ENCODE results near the gene GANAB. TPM values are rescaled to one million over a fixed set of nuclear protein-coding genes. Genes with fewer than 3 reads are reported as not detected.

The GANAB gene
- total and polyA plus RNA-seq, 2 of the 13 experiments (the other 11 are each of a cell fraction or from before 2014, with no cell fraction given): 99.5 to 234 TPM

DNA sequence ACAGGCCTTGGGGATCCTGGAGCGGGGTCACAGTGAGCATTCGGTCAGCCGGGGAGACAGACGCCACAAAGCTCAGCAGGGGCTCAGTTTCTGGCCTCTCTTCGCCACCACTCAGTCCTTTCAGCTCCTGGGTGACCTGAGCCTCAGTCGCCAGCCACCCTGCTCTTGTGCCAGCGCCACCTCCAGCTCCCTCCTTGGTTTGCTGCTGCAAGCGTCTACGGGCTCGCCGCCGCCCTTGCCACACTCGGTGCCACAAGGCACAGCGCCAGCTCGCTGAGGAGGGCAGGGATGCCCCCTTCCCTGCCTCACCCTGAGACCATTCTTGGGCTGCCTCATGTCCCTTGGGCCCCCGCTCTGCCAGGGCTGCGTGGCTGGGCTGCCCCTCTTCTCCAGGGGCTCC is 71.3 kb downstream of the GANAB start:
- H3K9me3 ChIP-seq (ENCODE audit: low read length): no peaks in the 10 kb centered on the region
- peak overlapping the region; percentile 74 to 83 (median 77) for H3K4me3 ChIP-seq (replicated peaks in 1 of 3; ENCODE audit: insufficient read depth in 1 of 3, low read depth in 2 of 3, low read length in 3 of 3)
- DNase-seq (ENCODE audit: low spot score): no peak
- in situ Hi-C loops (cut with HindIII; ENCODE audit: extremely low pct_ligation_motif_present, low pct_unique_long_range_greater_than_20kb): no loop called here
- peak overlapping the region; percentile 89 for H3K4me2 ChIP-seq (ENCODE audit: low read depth, low read length)
- ChIA-PET POLR2A (interaction anchor here (1.0 to 5.0 kb wide), 7 partner anchors 16 to 266 kb away, joined by 3 to 160 read pairs (median 13); partner anchors contain the start of genes AHNAK, B3GAT3, C11orf98 and CSKMT), CTCF (ENCODE audit: low intra/inter-chr PET ratio, low total read pairs) (no interaction called here)
- H3K79me2 ChIP-seq (ENCODE audit: insufficient read depth, low read length): peaks cover 55% of the 10 kb centered on the region
- H4K20me1 ChIP-seq (ENCODE audit: insufficient read depth, low read length): peaks cover 8% of the 10 kb centered on the region; the same call in 1 of the 2 replicates
- peaks cover 15 to 52% of the 10 kb centered on the region in 2 experiments for H3K36me3 ChIP-seq (replicated peaks in 1 of 2; ENCODE audit: control insufficient read depth in 1 of 2, insufficient read depth in 2 of 2, low read length in 2 of 2)
- FAIRE-seq: no peak
- WGBS (ENCODE audit: low lambda C conversion rate): 87% methylated on average over 17 of the region's 17 CpGs
- H3K9ac ChIP-seq (ENCODE audit: insufficient read depth, low read depth, low read length): peak overlapping the region; percentile 98
- peaks cover 50% of the 10 kb centered on the region for H3K4me1 ChIP-seq (ENCODE audit: insufficient read depth, low read length)
- H3K27ac ChIP-seq (ENCODE audit: extremely low read length, insufficient read depth, low read length): peak overlapping the region; percentile 85
- BruUV-seq (replicated peaks): no TSS peak
- ATAC-seq: no peak
- intact Hi-C loops (cut with micrococcal nuclease; ENCODE audit: unreplicated experiment): no loop called here
- H3K27me3 ChIP-seq (ENCODE audit: control insufficient read depth in 1 of 2, insufficient read depth in 2 of 2, low read length in 2 of 2): no peaks in the 10 kb centered on the region; a peak in 1 of 5 replicates
- no peak overlapping the region for H2AFZ ChIP-seq (ENCODE audit: low read length)
- TF ChIP-seq POLR2G (IDR thresholded peaks at IDR 0.05; ENCODE audit: low read depth, low read length) (no peak), ZFX (CRISPR knock-in tag; IDR thresholded peaks at IDR 0.05; ENCODE audit: low read depth) (no peak), ZNF703 (CRISPR knock-in tag; IDR thresholded peaks at IDR 0.05; ENCODE audit: borderline replicate concordance) (no peak), ZNF780A (CRISPR knock-in tag; IDR thresholded peaks at IDR 0.05) (no peak), ZNF354B (CRISPR knock-in tag; IDR thresholded peaks at IDR 0.05) (no peak), ZBTB3 (CRISPR knock-in tag; IDR thresholded peaks at IDR 0.05; ENCODE audit: borderline replicate concordance, low read depth) (no peak), HHEX (CRISPR knock-in tag; IDR thresholded peaks at IDR 0.05) (no peak), RAD21 (CRISPR knock-in tag; IDR thresholded peaks at IDR 0.05) (no peak), HIVEP1 (CRISPR knock-in tag; IDR thresholded peaks at IDR 0.05) (no peak), NCOA2 (CRISPR knock-in tag; IDR thresholded peaks at IDR 0.05) (no peak), ZNF382 (CRISPR knock-in tag; IDR thresholded peaks at IDR 0.05; ENCODE audit: borderline replicate concordance) (no peak), SAFB2 (CRISPR knock-in tag; IDR thresholded peaks at IDR 0.05; ENCODE audit: borderline replicate concordance, low read depth) (no peak), CBX2 (IDR thresholded peaks at IDR 0.05; ENCODE audit: low read depth, low read length) (no peak), CBX2 (CRISPR knock-in tag; IDR thresholded peaks at IDR 0.05; ENCODE audit: low read depth) (no peak)
- TF ChIP-seq, protein P1, sequence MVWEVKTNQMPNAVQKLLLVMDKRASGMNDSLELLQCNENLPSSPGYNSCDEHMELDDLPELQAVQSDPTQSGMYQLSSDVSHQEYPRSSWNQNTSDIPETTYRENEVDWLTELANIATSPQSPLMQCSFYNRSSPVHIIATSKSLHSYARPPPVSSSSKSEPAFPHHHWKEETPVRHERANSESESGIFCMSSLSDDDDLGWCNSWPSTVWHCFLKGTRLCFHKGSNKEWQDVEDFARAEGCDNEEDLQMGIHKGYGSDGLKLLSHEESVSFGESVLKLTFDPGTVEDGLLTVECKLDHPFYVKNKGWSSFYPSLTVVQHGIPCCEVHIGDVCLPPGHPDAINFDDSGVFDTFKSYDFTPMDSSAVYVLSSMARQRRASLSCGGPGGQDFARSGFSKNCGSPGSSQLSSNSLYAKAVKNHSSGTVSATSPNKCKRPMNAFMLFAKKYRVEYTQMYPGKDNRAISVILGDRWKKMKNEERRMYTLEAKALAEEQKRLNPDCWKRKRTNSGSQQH (CRISPR knock-in tag; IDR thresholded peaks at IDR 0.05; ENCODE audit: low read depth): no peak
- TF ChIP-seq, protein P2, sequence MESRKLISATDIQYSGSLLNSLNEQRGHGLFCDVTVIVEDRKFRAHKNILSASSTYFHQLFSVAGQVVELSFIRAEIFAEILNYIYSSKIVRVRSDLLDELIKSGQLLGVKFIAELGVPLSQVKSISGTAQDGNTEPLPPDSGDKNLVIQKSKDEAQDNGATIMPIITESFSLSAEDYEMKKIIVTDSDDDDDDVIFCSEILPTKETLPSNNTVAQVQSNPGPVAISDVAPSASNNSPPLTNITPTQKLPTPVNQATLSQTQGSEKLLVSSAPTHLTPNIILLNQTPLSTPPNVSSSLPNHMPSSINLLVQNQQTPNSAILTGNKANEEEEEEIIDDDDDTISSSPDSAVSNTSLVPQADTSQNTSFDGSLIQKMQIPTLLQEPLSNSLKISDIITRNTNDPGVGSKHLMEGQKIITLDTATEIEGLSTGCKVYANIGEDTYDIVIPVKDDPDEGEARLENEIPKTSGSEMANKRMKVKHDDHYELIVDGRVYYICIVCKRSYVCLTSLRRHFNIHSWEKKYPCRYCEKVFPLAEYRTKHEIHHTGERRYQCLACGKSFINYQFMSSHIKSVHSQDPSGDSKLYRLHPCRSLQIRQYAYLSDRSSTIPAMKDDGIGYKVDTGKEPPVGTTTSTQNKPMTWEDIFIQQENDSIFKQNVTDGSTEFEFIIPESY (CRISPR knock-in tag; IDR thresholded peaks at IDR 0.05): 0 out of 2 replicates have a peak, but pooled peaks have one; percentile 8
- TF ChIP-seq, protein P3, sequence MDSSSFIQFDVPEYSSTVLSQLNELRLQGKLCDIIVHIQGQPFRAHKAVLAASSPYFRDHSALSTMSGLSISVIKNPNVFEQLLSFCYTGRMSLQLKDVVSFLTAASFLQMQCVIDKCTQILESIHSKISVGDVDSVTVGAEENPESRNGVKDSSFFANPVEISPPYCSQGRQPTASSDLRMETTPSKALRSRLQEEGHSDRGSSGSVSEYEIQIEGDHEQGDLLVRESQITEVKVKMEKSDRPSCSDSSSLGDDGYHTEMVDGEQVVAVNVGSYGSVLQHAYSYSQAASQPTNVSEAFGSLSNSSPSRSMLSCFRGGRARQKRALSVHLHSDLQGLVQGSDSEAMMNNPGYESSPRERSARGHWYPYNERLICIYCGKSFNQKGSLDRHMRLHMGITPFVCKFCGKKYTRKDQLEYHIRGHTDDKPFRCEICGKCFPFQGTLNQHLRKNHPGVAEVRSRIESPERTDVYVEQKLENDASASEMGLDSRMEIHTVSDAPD (CRISPR knock-in tag; IDR thresholded peaks at IDR 0.05): no peak
- TF ChIP-seq, protein P4, sequence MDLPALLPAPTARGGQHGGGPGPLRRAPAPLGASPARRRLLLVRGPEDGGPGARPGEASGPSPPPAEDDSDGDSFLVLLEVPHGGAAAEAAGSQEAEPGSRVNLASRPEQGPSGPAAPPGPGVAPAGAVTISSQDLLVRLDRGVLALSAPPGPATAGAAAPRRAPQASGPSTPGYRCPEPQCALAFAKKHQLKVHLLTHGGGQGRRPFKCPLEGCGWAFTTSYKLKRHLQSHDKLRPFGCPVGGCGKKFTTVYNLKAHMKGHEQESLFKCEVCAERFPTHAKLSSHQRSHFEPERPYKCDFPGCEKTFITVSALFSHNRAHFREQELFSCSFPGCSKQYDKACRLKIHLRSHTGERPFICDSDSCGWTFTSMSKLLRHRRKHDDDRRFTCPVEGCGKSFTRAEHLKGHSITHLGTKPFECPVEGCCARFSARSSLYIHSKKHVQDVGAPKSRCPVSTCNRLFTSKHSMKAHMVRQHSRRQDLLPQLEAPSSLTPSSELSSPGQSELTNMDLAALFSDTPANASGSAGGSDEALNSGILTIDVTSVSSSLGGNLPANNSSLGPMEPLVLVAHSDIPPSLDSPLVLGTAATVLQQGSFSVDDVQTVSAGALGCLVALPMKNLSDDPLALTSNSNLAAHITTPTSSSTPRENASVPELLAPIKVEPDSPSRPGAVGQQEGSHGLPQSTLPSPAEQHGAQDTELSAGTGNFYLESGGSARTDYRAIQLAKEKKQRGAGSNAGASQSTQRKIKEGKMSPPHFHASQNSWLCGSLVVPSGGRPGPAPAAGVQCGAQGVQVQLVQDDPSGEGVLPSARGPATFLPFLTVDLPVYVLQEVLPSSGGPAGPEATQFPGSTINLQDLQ (CRISPR knock-in tag; IDR thresholded peaks at IDR 0.05): no peak
